H1 (cell line): ENCODE data around the gene SENP1. TPM values are rescaled to one million over a fixed set of nuclear protein-coding genes. Genes with fewer than 3 reads are reported as not detected.

Source experiments
- CTCF ChIA-PET: fragments of 300-600 bp; sonication (Branson Sonifier 250); formaldehyde crosslinking; loops from one replicate; lab custom pipeline; 2021; ENCODE audit not compliant: partially characterized antibody; lab: Charles Lee
- POLR2A ChIA-PET: fragments of 300-600 bp; sonication (Branson Sonifier 250); formaldehyde crosslinking; loops from one replicate; lab custom pipeline; 2021; ENCODE audit warnings: inconsistent platforms; ENCODE audit not compliant: partially characterized antibody; lab: Charles Lee
- DNase-seq, 2 experiments: peaks; one replicate each; pipeline versions ENCODE4 v3.0.0 to v3.0.0-alpha.2; 2010 to 2022; ENCODE audit warnings: low spot score in 2 of 2, low read depth in 1 of 2, mixed read lengths in 1 of 2
- FAIRE-seq: peaks from 2 replicates; lab custom pipeline; 2011; peaks lifted over from hg19 to GRCh38; lab: Jason Lieb, UNC
- H2AFZ ChIP-seq: 2 replicates; pipeline ENCODE4 v1.8.1; 2012; ENCODE audit warnings: low read length, inconsistent platforms
- H2AK5ac ChIP-seq: 2 replicates; pipeline ENCODE4 v1.6.1; 2013; ENCODE audit warnings: low read depth, low read length
- H2BK120ac ChIP-seq: replicated peaks from 2 replicates; pipeline ENCODE3; 2013; ENCODE audit warnings: low read depth, low read length, inconsistent platforms
- H2BK12ac ChIP-seq: 2 replicates; pipeline ENCODE4 v1.6.1; 2013; ENCODE audit warnings: low read depth, low read length
- H2BK15ac ChIP-seq: 2 replicates; pipeline ENCODE4 v1.6.1; 2013; ENCODE audit warnings: low read length
- H2BK20ac ChIP-seq: 2 replicates; pipeline ENCODE4 v1.6.1; 2013; ENCODE audit warnings: low read length
- H2BK5ac ChIP-seq: 2 replicates; pipeline ENCODE4 v1.6.1; 2013; ENCODE audit warnings: low read depth, low read length
- H3K14ac ChIP-seq: 2 replicates; pipeline ENCODE4 v1.6.1; 2013; ENCODE audit warnings: inconsistent platforms; ENCODE audit not compliant: insufficient read length
- H3K18ac ChIP-seq: 2 replicates; pipeline ENCODE4 v1.6.1; 2013; ENCODE audit warnings: low read length; ENCODE audit errors: extremely low read depth
- H3K23ac ChIP-seq: 2 replicates; pipeline ENCODE4 v1.6.1; 2013; ENCODE audit warnings: inconsistent platforms; ENCODE audit not compliant: insufficient read length
- H3K23me2 ChIP-seq: 2 replicates; pipeline ENCODE4 v1.6.1; 2013; ENCODE audit warnings: low read depth, low read length
- H3K27ac ChIP-seq: 2 replicates; pipeline ENCODE4 v1.6.1; 2011; ENCODE audit warnings: low read depth, low read length, inconsistent platforms
- H3K27me3 ChIP-seq, 4 experiments: replicated peaks in 1 of 4; 1 replicate in 1 of 4; 2 replicates in 3 of 4; pipeline versions ENCODE4 v1.6.1 to v1.8.1; 2011 to 2013; ENCODE audit warnings: low read length in 3 of 4, mild to moderate bottlenecking in 3 of 4, inconsistent platforms in 2 of 4, mixed read lengths in 2 of 4, moderate library complexity in 1 of 4; ENCODE audit not compliant: control insufficient read depth in 3 of 4, insufficient read depth in 3 of 4; ENCODE audit errors: extremely low read depth in 1 of 4
- H3K36me3 ChIP-seq, 4 experiments: 2 replicates each; pipeline versions ENCODE4 v1.6.1 to v1.8.1; 2011 to 2013; ENCODE audit warnings: mild to moderate bottlenecking in 4 of 4, low read length in 3 of 4, moderate library complexity in 2 of 4, control low read depth in 1 of 4, inconsistent platforms in 1 of 4; ENCODE audit not compliant: insufficient read depth in 4 of 4, control insufficient read depth in 2 of 4
- H3K4ac ChIP-seq: replicated peaks from 2 replicates; pipeline ENCODE3; 2013; ENCODE audit warnings: low read length, low read depth, mixed read lengths, inconsistent platforms; ENCODE audit not compliant: insufficient read length
- H3K4me1 ChIP-seq, 4 experiments: replicated peaks in 1 of 4; 1 replicate in 1 of 4; 2 replicates in 3 of 4; pipeline versions ENCODE4 v1.6.1 to v1.8.1; 2011 to 2013; ENCODE audit warnings: low read length in 3 of 4, inconsistent platforms in 2 of 4, mixed read lengths in 1 of 4; ENCODE audit not compliant: insufficient read depth in 4 of 4, control insufficient read depth in 3 of 4
- H3K4me2 ChIP-seq, 2 experiments: 2 replicates each; pipeline versions ENCODE4 v1.6.1 to v1.8.1; 2011 to 2013; ENCODE audit warnings: low read depth in 2 of 2, low read length in 2 of 2, control low read depth in 1 of 2, inconsistent platforms in 1 of 2, mild to moderate bottlenecking in 1 of 2; ENCODE audit not compliant: insufficient read depth in 1 of 2
- H3K4me3 ChIP-seq, 4 experiments: fragments of 200-600, 300-600 bp in 1 of 4; sonication (generic), shearing (Covaris generic), sonication (Bioruptor Twin) in 1 of 4; 2 replicates each; pipeline versions ENCODE4 v1.5.1 to v1.8.1; 2011 to 2016; ENCODE audit warnings: low read length in 4 of 4, low read depth in 3 of 4, control low read depth in 2 of 4, inconsistent platforms in 2 of 4, mild to moderate bottlenecking in 2 of 4, mixed read lengths in 1 of 4, moderate library complexity in 1 of 4; ENCODE audit not compliant: insufficient read depth in 2 of 4; ENCODE audit errors: extremely low read depth in 1 of 4
- H3K56ac ChIP-seq: replicated peaks from 2 replicates; pipeline ENCODE3; 2013; ENCODE audit warnings: low read depth, mild to moderate bottlenecking, mixed read lengths, low read length, inconsistent platforms; ENCODE audit not compliant: insufficient read length
- H3K79me1 ChIP-seq: 2 replicates; pipeline ENCODE4 v1.6.1; 2013; ENCODE audit warnings: low read depth, low read length, control low read depth
- H3K79me2 ChIP-seq, 2 experiments: 2 replicates each; pipeline versions ENCODE4 v1.6.1 to v1.8.1; 2012 to 2013; ENCODE audit warnings: low read length in 2 of 2, mild to moderate bottlenecking in 2 of 2, inconsistent platforms in 1 of 2; ENCODE audit not compliant: insufficient read depth in 2 of 2, control insufficient read depth in 1 of 2
- H3K9ac ChIP-seq, 4 experiments: replicated peaks in 1 of 4; 1 replicate in 1 of 4; 2 replicates in 3 of 4; pipeline versions ENCODE4 v1.6.1 to v1.8.1; 2011 to 2013; ENCODE audit warnings: low read depth in 3 of 4, low read length in 3 of 4, control low read depth in 2 of 4, mild to moderate bottlenecking in 2 of 4, moderate library complexity in 2 of 4, inconsistent platforms in 1 of 4; ENCODE audit errors: extremely low read depth in 1 of 4
- H3K9me3 ChIP-seq, 2 experiments: 2 replicates each; pipeline versions ENCODE4 v1.6.1 to v1.8.1; 2012 to 2013; ENCODE audit warnings: mild to moderate bottlenecking in 2 of 2, moderate library complexity in 2 of 2, control low read depth in 1 of 2, inconsistent platforms in 1 of 2, low read depth in 1 of 2, low read length in 1 of 2, mixed read lengths in 1 of 2; ENCODE audit not compliant: insufficient read depth in 2 of 2
- H4K20me1 ChIP-seq, 2 experiments: replicated peaks in 1 of 2; 2 replicates each; pipeline versions ENCODE3 to v1.8.1; 2011 to 2013; ENCODE audit warnings: inconsistent platforms in 2 of 2, low read length in 2 of 2, mild to moderate bottlenecking in 1 of 2; ENCODE audit not compliant: insufficient read depth in 2 of 2, control insufficient read depth in 1 of 2
- H4K5ac ChIP-seq: 2 replicates; pipeline ENCODE4 v1.6.1; 2013; ENCODE audit warnings: low read length, low read depth, mixed read lengths, inconsistent platforms; ENCODE audit not compliant: insufficient read length
- H4K8ac ChIP-seq: 2 replicates; pipeline ENCODE4 v1.8.0; 2013; ENCODE audit warnings: mild to moderate bottlenecking, moderate library complexity, low read length, inconsistent platforms; ENCODE audit not compliant: insufficient read depth; ENCODE audit errors: extremely low read depth
- H4K91ac ChIP-seq: replicated peaks from 2 replicates; pipeline ENCODE3; 2013; ENCODE audit warnings: low read length, mixed read lengths, inconsistent platforms; ENCODE audit not compliant: insufficient read length
- JUN ChIP-seq: IDR thresholded peaks from 2 replicates; pipeline ENCODE4 v1.6.1; 2011; ENCODE audit warnings: low read depth, mild to moderate bottlenecking, improper control_type of control experiment, low read length
- SIX5 ChIP-seq: IDR thresholded peaks from 2 replicates; pipeline ENCODE4 v1.6.1; 2011; ENCODE audit warnings: mild to moderate bottlenecking, low read depth, low read length
- TAF7 ChIP-seq: optimal IDR thresholded peaks from 2 replicates; pipeline ENCODE3; 2011; ENCODE audit warnings: low read depth, mild to moderate bottlenecking, inconsistent platforms, low read length, moderate library complexity, borderline replicate concordance
- WGBS, 2 experiments: shearing (Covaris generic) in 1 of 2; methylation state at CpG; one replicate each; pipeline versions ENCODE4 v1.1.6 to v1.1.7; 2013 to 2015; ENCODE audit warnings: low lambda C conversion rate in 2 of 2, mixed read lengths in 2 of 2, inconsistent platforms in 1 of 2, low coverage in 1 of 2, missing lambda C conversion rate in 1 of 2; ENCODE audit not compliant: insufficient replicate concordance in 2 of 2, insufficient coverage in 1 of 2, insufficient read length in 1 of 2; ENCODE audit errors: extremely low coverage in 1 of 2, missing lambda C conversion rate in 1 of 2; 5-methylcytosine and 5-hydroxymethylcytosine counted together
- polyA plus RNA-seq, 7 experiments: library from polyadenylated mRNA; depleted of rRNA in 3 of 7; stranded (reverse) in 5 of 7; unstranded in 2 of 7; fragments of >200 nt in 5 of 7; fragments of 200-250 nt in 2 of 7; gene quantifications; 1 replicate in 5 of 7; 2 replicates in 1 of 7; 4 replicates in 1 of 7; pipeline versions ENCODE4 v1.2.1 to v1.2.3, GENCODE V29; 2011 to 2013; ENCODE audit warnings: missing spikeins in 2 of 7, mixed read lengths in 2 of 7
- total RNA-seq: library from RNA; stranded (reverse); fragmentation: NEBNext Ultra II Directional; extraction: Animal tissue kit (Norgen Biotek cat#: 25700); gene quantifications from 2 replicates; pipeline ENCODE4 v1.2.1, GENCODE V29; 2021

SENP1 gene
- total and polyA plus RNA-seq, 2 of the 8 experiments (the other 6 are each of a cell fraction or from before 2014, with no cell fraction given): 14.2 to 31.5 TPM

- H3K4me1 ChIP-seq: peaks cover 0 to 7% (median 3%) of the 10 kb centered on the region in 4 experiments; a peak in 5 of 7 replicates
- no peak overlapping the region for H3K4ac ChIP-seq
- no peak overlapping the region for H3K4me3 ChIP-seq
- H3K4me2 ChIP-seq: no peak overlapping the region
- no peak overlapping the region for H3K56ac ChIP-seq
- H2AFZ ChIP-seq: no peak overlapping the region
- H2BK5ac ChIP-seq: no peak overlapping the region
- H4K20me1 ChIP-seq: peaks cover 0 to 2% of the 10 kb centered on the region in 2 experiments
- H2AK5ac ChIP-seq: no peak overlapping the region
- H3K36me3 ChIP-seq: no peaks in the 10 kb centered on the region
- FAIRE-seq (no peak), DNase-seq (no peak)
- H2BK12ac ChIP-seq: 0 out of 2 replicates have a peak overlapping the region, but pooled peaks have one; percentile 46
- no peak overlapping the region for H3K9ac ChIP-seq
- H3K23ac ChIP-seq: no peak overlapping the region
- WGBS, 2 experiments: 73% methylated on average over 4 of the region's 4 CpGs; no CpG with 5 or more reads in 1 of the 2 experiments
- H3K14ac ChIP-seq: no peak overlapping the region
- H2BK15ac ChIP-seq: no peak overlapping the region
- ChIA-PET POLR2A (interaction anchor here (1.3 to 2.2 kb wide), 3 partner anchors 8 to 134 kb away, joined by 3 to 7 read pairs (median 4); no protein-coding TSS in a partner anchor), CTCF (interaction anchor here (1.2 to 2.3 kb wide), 13 partner anchors 8 to 228 kb away, joined by 3 to 11 read pairs (median 5); partner anchors contain the start of gene TMEM106C)
- no peaks in the 10 kb centered on the region for H3K23me2 ChIP-seq
- H3K79me1 ChIP-seq: no peaks in the 10 kb centered on the region
- H3K79me2 ChIP-seq: no peaks in the 10 kb centered on the region
- no peak overlapping the region for H2BK120ac ChIP-seq
- H3K18ac ChIP-seq: no peak overlapping the region
- no peak overlapping the region for H4K5ac ChIP-seq
- no peak overlapping the region for H4K91ac ChIP-seq
- no peak for TF ChIP-seq SIX5
- TF ChIP-seq TAF7: no peak
- no peak for TF ChIP-seq JUN
- no peak overlapping the region for H3K27ac ChIP-seq
- H3K27me3 ChIP-seq: peaks cover 40 to 88% (median 80%) of the 10 kb centered on the region in 4 experiments
- H4K8ac ChIP-seq: no peak overlapping the region
- H2BK20ac ChIP-seq: no peak overlapping the region
- no peaks in the 10 kb centered on the region for H3K9me3 ChIP-seq
Measured at GRCh38 chr12:48030173-48030650, 75.7 kb downstream of the SENP1 start.
